Activated CD8-positive, alpha-beta T cell treated with anti-CD3 and anti-CD28 coated beads for 36 hours (primary cell): Measurements from ENCODE around the gene BCKDHA. TPM values are rescaled to one million over a fixed set of nuclear protein-coding genes. Genes with fewer than 3 reads are reported as not detected.

Experiments used
- ATAC-seq: fragments of 200-7000 bp; cut with Tn5 transposase; one replicate; pipeline ENCODE4 v1.10.0; 2021; ENCODE audit warnings: mild to moderate bottlenecking, moderate library complexity
- CTCF ChIA-PET: fragments of 350-600 bp; sonication (Branson Sonifier 250); formaldehyde crosslinking; loops from one replicate; lab custom pipeline; 2021; ENCODE audit warnings: antibody characterized with exemption; lab: Charles Lee
- POLR2A ChIA-PET: fragments of 350-600 bp; sonication (Branson Sonifier 250); formaldehyde crosslinking; loops from one replicate; lab custom pipeline; 2021; ENCODE audit warnings: antibody characterized with exemption; lab: Charles Lee
- DNase-seq: peaks from one replicate; pipeline ENCODE4 v3.0.0-alpha.2; 2020
- H3K27ac Mint-ChIP-seq: one replicate; pipeline ENCODE4 v1.8.0; 2021; ENCODE audit warnings: mild to moderate bottlenecking, mixed read lengths
- H3K27me3 Mint-ChIP-seq: one replicate; pipeline ENCODE4 v1.8.0; 2021; ENCODE audit warnings: mixed read lengths
- H3K36me3 Mint-ChIP-seq: one replicate; pipeline ENCODE4 v1.8.0; 2021; ENCODE audit warnings: low read depth, mixed read lengths
- H3K4me1 Mint-ChIP-seq: one replicate; pipeline ENCODE4 v1.8.0; 2021; ENCODE audit warnings: low read depth, mixed read lengths
- H3K4me3 Mint-ChIP-seq: one replicate; pipeline ENCODE4 v1.8.0; 2021; ENCODE audit warnings: mild to moderate bottlenecking, moderate library complexity, mixed read lengths
- H3K9me3 Mint-ChIP-seq: one replicate; pipeline ENCODE4 v1.8.0; 2021; ENCODE audit warnings: mixed read lengths
- CTCF ChIP-seq: fragments of 200-600 bp; IDR thresholded peaks from one replicate; pipeline ENCODE4 v1.8.0; 2022; ENCODE audit warnings: antibody characterized with exemption, mild to moderate bottlenecking
- intact Hi-C: fragments of 100-400 bp; cut with micrococcal nuclease; formaldehyde crosslinking; loops from one replicate; pipeline ENCODE4 v1.10.0; 2022
- total RNA-seq, 2 experiments: library from RNA; stranded (reverse); gene quantifications; one replicate each; pipeline ENCODE4 v1.2.3, GENCODE V29; 2021

BCKDHA gene
- total RNA-seq, 2 experiments from 2014 or later = 32.3 to 36.9 TPM

GRCh38 chr19:41422456-41422855 lies 24.8 kb downstream of the BCKDHA start:
- Mint-ChIP-seq H3K36me3 (peaks cover 15% of the 10 kb centered on the region), H3K27ac (no peak overlapping the region), H3K9me3 (no peaks in the 10 kb centered on the region), H3K4me1 (peaks cover 7% of the 10 kb centered on the region), H3K4me3 (no peak overlapping the region), H3K27me3 (no peaks in the 10 kb centered on the region)
- TF ChIP-seq CTCF = no peak
- no peak for DNase-seq
- CTCF ChIA-PET = no interaction called here
- intact Hi-C loops = no loop called here
- no peak for ATAC-seq
- POLR2A ChIA-PET = interaction anchor here (1.1 kb wide), 1 partner anchor 14 kb away, joined by 3 read pairs; no protein-coding TSS in a partner anchor

- Mint-ChIP-seq H3K9me3 (no peaks in the 10 kb centered on the region), H3K4me3 (no peak overlapping the region), H3K36me3 (peaks cover 15% of the 10 kb centered on the region), H3K27ac (no peak overlapping the region), H3K27me3 (no peaks in the 10 kb centered on the region), H3K4me1 (peaks cover 12% of the 10 kb centered on the region)
- no peak for TF ChIP-seq CTCF
- POLR2A ChIA-PET = no interaction called here
- DNase-seq (no peak), ATAC-seq (no peak)
- CTCF ChIA-PET = no interaction called here
- intact Hi-C loops = no loop called here
Observed at GRCh38 chr19:41422955-41423354, 25.3 kb downstream of the BCKDHA start.

GRCh38 chr19:41424335-41425173 lies 26.9 kb downstream of the BCKDHA start:
- H3K9me3 Mint-ChIP-seq = no peaks in the 10 kb centered on the region
- CTCF ChIA-PET = no interaction called here
- intact Hi-C loops = no loop called here

GRCh38 chr19:41425174-41426115 lies 27.8 kb downstream of the BCKDHA start:
- CTCF ChIA-PET = interaction anchor here (4.0 kb wide), 1 partner anchor 14 kb away, joined by 15 read pairs; the partner anchor contains the start of gene DMAC2
- POLR2A ChIA-PET = interaction anchor here (1.0 to 1.5 kb wide), 3 partner anchors 17 to 60 kb away, joined by 3 read pairs; no protein-coding TSS in a partner anchor
- intact Hi-C loops = no loop called here

More at GRCh38 chr19:41424335-41425173, 26.9 kb downstream of the BCKDHA start:
- no peaks in the 10 kb centered on the region for H3K27me3 Mint-ChIP-seq
- no peak for TF ChIP-seq CTCF
- POLR2A ChIA-PET = interaction anchor here (1.0 to 1.5 kb wide), 3 partner anchors 17 to 59 kb away, joined by 3 read pairs; no protein-coding TSS in a partner anchor
- DNase-seq = no peak
- peaks cover 24% of the 10 kb centered on the region for H3K4me1 Mint-ChIP-seq
- H3K4me3 Mint-ChIP-seq = no peak overlapping the region
- H3K27ac Mint-ChIP-seq = peak overlapping the region; percentile 26
- no peak for ATAC-seq
- peaks cover 8% of the 10 kb centered on the region for H3K36me3 Mint-ChIP-seq

More at GRCh38 chr19:41425174-41426115, 27.8 kb downstream of the BCKDHA start:
- DNase-seq (no peak), ATAC-seq (no peak)
- Mint-ChIP-seq H3K36me3 (peaks cover 8% of the 10 kb centered on the region), H3K27me3 (no peaks in the 10 kb centered on the region), H3K27ac (peak overlapping the region; percentile 26), H3K4me3 (no peak overlapping the region), H3K4me1 (peaks cover 24% of the 10 kb centered on the region), H3K9me3 (no peaks in the 10 kb centered on the region)
- TF ChIP-seq CTCF = no peak
